Endothelial cell of umbilical vein (primary cell): ENCODE data around the gene ASCL1. TPM values are rescaled to one million over a fixed set of nuclear protein-coding genes. Genes with fewer than 3 reads are reported as not detected.

ENCODE experiments used
- BruUV-seq: library from RNA; stranded (reverse); fragments of 400-500 nt; replicated peaks from 2 replicates; lab custom pipeline; 2021; lab: Mats Ljungman, UMichigan
- CTCF ChIA-PET: fragments of 300-600, 350-600 bp; sonication (Branson Sonifier 250); formaldehyde crosslinking; loops from one replicate; lab custom pipeline; 2021; ENCODE audit warnings: antibody characterized with exemption, inconsistent platforms; lab: Charles Lee
- POLR2A ChIA-PET: fragments of 300-600, 350-600 bp; sonication (Branson Sonifier 250); formaldehyde crosslinking; loops from one replicate; lab custom pipeline; 2021; ENCODE audit warnings: antibody characterized with exemption, inconsistent platforms; lab: Charles Lee
- DNase-seq: peaks from one replicate; pipeline ENCODE4 v3.0.0-alpha.2; 2011; ENCODE audit warnings: low read depth, low spot score
- FAIRE-seq: peaks from 2 replicates; lab custom pipeline; 2011; peaks lifted over from hg19 to GRCh38; lab: Jason Lieb, UNC
- H2AFZ ChIP-seq: 2 replicates; pipeline ENCODE4 v1.6.0; 2012; ENCODE audit warnings: low read depth, low read length, control low read depth, inconsistent platforms
- H3K27ac ChIP-seq: 2 replicates; pipeline ENCODE4 v1.5.1; 2011; ENCODE audit warnings: low read depth, mild to moderate bottlenecking, control low read depth, low read length, moderate library complexity; ENCODE audit not compliant: insufficient read depth
- H3K27me3 ChIP-seq, 2 experiments: 2 replicates each; pipeline versions ENCODE4 v1.6.0 to v1.6.1; 2011; ENCODE audit warnings: low read length in 2 of 2, mixed read lengths in 1 of 2; ENCODE audit not compliant: control insufficient read depth in 2 of 2, insufficient read depth in 2 of 2
- H3K36me3 ChIP-seq, 2 experiments: 2 replicates in 1 of 2; 3 replicates in 1 of 2; pipeline ENCODE4 v1.5.1; 2011; ENCODE audit warnings: low read length in 2 of 2, mild to moderate bottlenecking in 1 of 2, moderate library complexity in 1 of 2; ENCODE audit not compliant: control insufficient read depth in 2 of 2, insufficient read depth in 2 of 2; ENCODE audit errors: extremely low read depth in 1 of 2
- H3K4me1 ChIP-seq: 3 replicates; pipeline ENCODE4 v1.5.1; 2011; ENCODE audit warnings: mild to moderate bottlenecking, low read length; ENCODE audit not compliant: control insufficient read depth, insufficient read depth; ENCODE audit errors: extremely low read depth
- H3K4me2 ChIP-seq: 2 replicates; pipeline ENCODE4 v1.6.1; 2011; ENCODE audit warnings: low read length, control low read depth, mixed read lengths; ENCODE audit not compliant: insufficient read depth
- H3K4me3 ChIP-seq, 3 experiments: fragments of 200-600 bp in 1 of 3; sonication (generic), shearing (Covaris generic) in 1 of 3; replicated peaks in 1 of 3; 2 replicates each; pipeline ENCODE4 v1.5.1; 2011 to 2016; ENCODE audit warnings: control low read depth in 3 of 3, low read length in 3 of 3, mild to moderate bottlenecking in 2 of 3, inconsistent platforms in 1 of 3, low read depth in 1 of 3, moderate library complexity in 1 of 3; ENCODE audit not compliant: insufficient read depth in 1 of 3
- H3K79me2 ChIP-seq: 2 replicates; pipeline ENCODE4 v1.6.0; 2012; ENCODE audit warnings: low read length, inconsistent platforms; ENCODE audit not compliant: control insufficient read depth, insufficient read depth
- H3K9ac ChIP-seq: replicated peaks from 2 replicates; pipeline ENCODE3; 2011; ENCODE audit warnings: low read length, control low read depth; ENCODE audit not compliant: insufficient read depth; ENCODE audit errors: extremely low read depth
- H3K9me1 ChIP-seq: replicated peaks from 3 replicates; pipeline ENCODE4 v1.6.0; 2011; ENCODE audit warnings: mild to moderate bottlenecking, low read length; ENCODE audit not compliant: control insufficient read depth, insufficient read depth; ENCODE audit errors: extremely low read depth
- H3K9me3 ChIP-seq: replicated peaks from 2 replicates; pipeline ENCODE4 v1.5.1; 2012; ENCODE audit warnings: low read length, inconsistent platforms; ENCODE audit not compliant: control insufficient read depth, insufficient read depth
- H4K20me1 ChIP-seq: replicated peaks from 2 replicates; pipeline ENCODE3; 2011; ENCODE audit warnings: mild to moderate bottlenecking, low read length; ENCODE audit not compliant: control insufficient read depth, insufficient read depth; ENCODE audit errors: extremely low read depth
- EZH2 ChIP-seq: IDR thresholded peaks from 2 replicates; pipeline ENCODE4 v1.6.1; 2012; ENCODE audit warnings: borderline replicate concordance, low read depth, mild to moderate bottlenecking, moderate library complexity, low read length, inconsistent platforms; ENCODE audit not compliant: severe bottlenecking
- FOS ChIP-seq: IDR thresholded peaks from 2 replicates; pipeline ENCODE4 v1.6.1; 2011; ENCODE audit warnings: mild to moderate bottlenecking, low read length, moderate library complexity, borderline replicate concordance; ENCODE audit not compliant: insufficient read depth
- GATA2 ChIP-seq: IDR thresholded peaks from 2 replicates; pipeline ENCODE4 v1.7.0; 2011; ENCODE audit warnings: low read depth, mild to moderate bottlenecking, moderate library complexity, mixed read lengths, low read length; ENCODE audit not compliant: insufficient read length, insufficient read depth
- JUN ChIP-seq: IDR thresholded peaks from 2 replicates; pipeline ENCODE4 v1.6.1; 2011; ENCODE audit warnings: borderline replicate concordance, low read depth; ENCODE audit not compliant: insufficient read length, insufficient read depth
- MYC ChIP-seq: IDR thresholded peaks from one replicate; pipeline ENCODE4 v1.6.1; 2011; ENCODE audit warnings: mild to moderate bottlenecking, low read depth, low read length
- POLR2A ChIP-seq: IDR thresholded peaks from 2 replicates; pipeline ENCODE4 v1.6.1; 2012; ENCODE audit warnings: low read depth, mild to moderate bottlenecking, control low read depth, low read length
- POLR2AphosphoS5 ChIP-seq: IDR thresholded peaks from 2 replicates; pipeline ENCODE4 v1.6.1; 2012; ENCODE audit warnings: low read depth, mild to moderate bottlenecking, control low read depth, low read length, moderate library complexity; ENCODE audit not compliant: insufficient read depth
- dilution Hi-C: fragments of 300-500 bp; cut with MboI; formaldehyde crosslinking; loops from one replicate; pipeline ENCODE4 v1.15.0; 2019; ENCODE audit warnings: low sequenced_read_pairs; ENCODE audit not compliant: extremely low pct_ligation_motif_present
- intact Hi-C: fragments of 100-400 bp; cut with micrococcal nuclease; formaldehyde crosslinking; loops from one replicate; pipeline ENCODE4 v1.10.0; 2022
- polyA plus RNA-seq, 4 experiments: library from polyadenylated mRNA; depleted of rRNA in 3 of 4; stranded (reverse) in 3 of 4; unstranded in 1 of 4; fragments of >200 nt; gene quantifications; 2 replicates each; pipeline versions ENCODE4 v1.2.1 to v1.2.3, GENCODE V29; 2011 to 2012; ENCODE audit warnings: missing spikeins in 1 of 4
- total RNA-seq: library from RNA; stranded (reverse); gene quantifications from 2 replicates; pipeline ENCODE4 v1.2.3, GENCODE V29; 2021
- TF ChIP-seq, protein P1 (sequence below), 2 donors: IDR thresholded peaks; 1 replicate in 1 of 2; 2 replicates in 1 of 2; pipeline ENCODE4 v1.5.1; 2011; ENCODE audit warnings: low read length in 2 of 2, mild to moderate bottlenecking in 2 of 2, moderate library complexity in 2 of 2, control low read depth in 1 of 2, inconsistent platforms in 1 of 2, low read depth in 1 of 2; ENCODE audit not compliant: insufficient read depth in 1 of 2; ENCODE audit errors: extremely low read depth in 1 of 2
- TF ChIP-seq, protein P2 (sequence below): IDR thresholded peaks from 2 replicates; pipeline ENCODE4 v1.6.1; 2011; ENCODE audit not compliant: insufficient read depth, insufficient read length

ASCL1 gene
- total and polyA plus RNA-seq, 2 donors (not counting 3 experiments of a cell fraction or from before 2014, with no cell fraction given): not detected

DNA sequence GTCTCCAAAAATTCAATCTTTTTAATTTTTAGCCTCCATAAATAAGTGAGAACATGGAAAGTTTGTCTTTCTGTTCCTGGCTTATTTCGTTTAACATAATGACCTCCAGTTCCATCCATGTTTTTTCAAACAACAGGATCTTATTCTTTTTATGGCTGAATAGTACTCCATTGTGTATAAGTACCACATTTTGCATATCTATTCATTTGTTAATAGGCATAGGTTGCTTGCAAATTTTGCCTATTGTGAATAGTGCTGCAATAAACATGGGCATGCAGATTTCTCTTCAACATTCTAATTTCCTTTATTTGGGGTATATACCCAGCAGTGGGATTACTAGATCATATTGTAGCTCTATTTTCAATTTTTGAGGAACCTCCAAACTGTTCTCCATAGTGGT is 24.3 kb upstream of the ASCL1 start:
- Histone ChIP-seq H3K4me3 (no peak overlapping the region), H3K9ac (no peak overlapping the region), H3K36me3 (no peaks in the 10 kb centered on the region), H3K4me2 (no peak overlapping the region), H2AFZ (no peak overlapping the region), H3K9me1 (no peaks in the 10 kb centered on the region), H3K27ac (no peak overlapping the region), H3K9me3 (peaks cover 2% of the 10 kb centered on the region), H3K79me2 (no peaks in the 10 kb centered on the region), H3K27me3 (no peaks in the 10 kb centered on the region), H4K20me1 (no peaks in the 10 kb centered on the region), H3K4me1 (no peaks in the 10 kb centered on the region)
- POLR2A ChIA-PET: no interaction called here
- dilution Hi-C loops (no loop called here), intact Hi-C loops (no loop called here)
- no peak for FAIRE-seq
- no peak for DNase-seq
- TF ChIP-seq, protein P1, sequence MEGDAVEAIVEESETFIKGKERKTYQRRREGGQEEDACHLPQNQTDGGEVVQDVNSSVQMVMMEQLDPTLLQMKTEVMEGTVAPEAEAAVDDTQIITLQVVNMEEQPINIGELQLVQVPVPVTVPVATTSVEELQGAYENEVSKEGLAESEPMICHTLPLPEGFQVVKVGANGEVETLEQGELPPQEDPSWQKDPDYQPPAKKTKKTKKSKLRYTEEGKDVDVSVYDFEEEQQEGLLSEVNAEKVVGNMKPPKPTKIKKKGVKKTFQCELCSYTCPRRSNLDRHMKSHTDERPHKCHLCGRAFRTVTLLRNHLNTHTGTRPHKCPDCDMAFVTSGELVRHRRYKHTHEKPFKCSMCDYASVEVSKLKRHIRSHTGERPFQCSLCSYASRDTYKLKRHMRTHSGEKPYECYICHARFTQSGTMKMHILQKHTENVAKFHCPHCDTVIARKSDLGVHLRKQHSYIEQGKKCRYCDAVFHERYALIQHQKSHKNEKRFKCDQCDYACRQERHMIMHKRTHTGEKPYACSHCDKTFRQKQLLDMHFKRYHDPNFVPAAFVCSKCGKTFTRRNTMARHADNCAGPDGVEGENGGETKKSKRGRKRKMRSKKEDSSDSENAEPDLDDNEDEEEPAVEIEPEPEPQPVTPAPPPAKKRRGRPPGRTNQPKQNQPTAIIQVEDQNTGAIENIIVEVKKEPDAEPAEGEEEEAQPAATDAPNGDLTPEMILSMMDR (IDR thresholded peaks at IDR 0.05; ENCODE audit: extremely low read depth in 1 of 2, insufficient read depth in 1 of 2, low read depth in 1 of 2, low read length in 2 of 2): no peak
- TF ChIP-seq MYC (no peak), JUN (no peak), POLR2AphosphoS5 (no peak)
- BruUV-seq: no TSS peak
- CTCF ChIA-PET: no interaction called here

DNA sequence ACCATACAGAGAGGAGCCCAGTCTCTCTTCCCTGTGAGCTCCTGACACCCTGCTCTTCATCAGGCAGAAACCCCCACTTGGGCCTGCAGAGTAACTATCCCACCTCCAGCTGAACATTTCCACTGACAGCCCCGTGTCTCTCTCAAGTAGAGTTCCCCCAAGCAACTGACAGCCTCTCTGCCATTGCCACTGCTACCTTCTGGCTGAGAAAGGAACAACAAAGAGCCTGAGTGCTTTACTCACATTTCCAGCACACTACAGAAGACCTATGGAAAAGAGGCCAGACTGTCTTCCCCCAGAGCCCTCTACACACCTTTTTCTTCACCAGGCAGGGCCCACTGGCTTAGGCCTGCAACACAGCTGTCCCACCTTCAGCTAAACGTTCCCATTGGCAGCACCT is 18.4 kb upstream of the ASCL1 start:
- POLR2A ChIA-PET: no interaction called here
- H2AFZ ChIP-seq: no peak overlapping the region
- no peak overlapping the region for H3K4me2 ChIP-seq
- H3K27ac ChIP-seq: no peak overlapping the region
- no peaks in the 10 kb centered on the region for H3K36me3 ChIP-seq
- TF ChIP-seq POLR2A (no peak), POLR2AphosphoS5 (no peak), FOS (no peak), EZH2 (no peak), JUN (no peak), GATA2 (no peak), MYC (no peak)
- TF ChIP-seq, protein P1 (IDR thresholded peaks at IDR 0.05; ENCODE audit: extremely low read depth in 1 of 2, insufficient read depth in 1 of 2, low read depth in 1 of 2, low read length in 2 of 2): no peak
- TF ChIP-seq, protein P2, sequence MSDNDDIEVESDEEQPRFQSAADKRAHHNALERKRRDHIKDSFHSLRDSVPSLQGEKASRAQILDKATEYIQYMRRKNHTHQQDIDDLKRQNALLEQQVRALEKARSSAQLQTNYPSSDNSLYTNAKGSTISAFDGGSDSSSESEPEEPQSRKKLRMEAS: no peak
- BruUV-seq: no TSS peak
- CTCF ChIA-PET: no interaction called here
- H3K9me3 ChIP-seq: peaks cover 2% of the 10 kb centered on the region
- no peaks in the 10 kb centered on the region for H3K79me2 ChIP-seq
- intact Hi-C loops (no loop called here), dilution Hi-C loops (no loop called here)
- FAIRE-seq (no peak), DNase-seq (no peak)
- H4K20me1 ChIP-seq: no peaks in the 10 kb centered on the region
- no peaks in the 10 kb centered on the region for H3K4me1 ChIP-seq
- H3K9me1 ChIP-seq: no peaks in the 10 kb centered on the region
- no peaks in the 10 kb centered on the region for H3K27me3 ChIP-seq
- no peak overlapping the region for H3K9ac ChIP-seq
- H3K4me3 ChIP-seq: no peak overlapping the region
